Measurements from ENCODE around the gene POLR3C. TPM values are rescaled to one million over a fixed set of nuclear protein-coding genes. Genes with fewer than 3 reads are reported as not detected.

POLR3C gene
- total and polyA plus RNA-seq, 2 of the 4 experiments (the other 2 are of a cell fraction), result 47.0 to 94.1 TPM

DNA sequence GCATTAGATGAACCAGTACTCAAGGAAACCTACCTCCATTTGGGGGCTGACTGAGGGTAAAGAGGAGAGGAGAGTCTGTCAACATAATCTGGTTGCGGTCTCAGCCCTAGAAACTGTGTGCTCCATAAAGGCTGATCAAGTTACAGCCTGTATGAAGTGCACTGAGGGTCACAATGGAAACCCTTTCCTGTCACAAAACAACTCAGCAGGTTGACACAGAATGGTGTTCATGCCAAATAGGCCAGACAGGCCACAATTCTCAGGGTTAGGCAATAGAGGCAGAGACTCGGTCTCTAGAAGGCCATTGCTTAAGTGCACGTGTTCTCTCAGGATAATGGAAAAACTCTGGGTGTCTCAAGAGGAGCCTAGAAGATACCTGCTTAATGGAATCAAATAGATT lies 65.7 kb downstream of the POLR3C start:
- WGBS, 2 experiments (ENCODE audit: extremely low coverage in 2 of 2, insufficient read length in 1 of 2), result no CpG with 5 or more reads among the region's 3 CpGs
- H3K14ac ChIP-seq (replicated peaks; ENCODE audit: low read depth, low read length), result no peak overlapping the region
- no peak overlapping the region for H2AK5ac ChIP-seq (ENCODE audit: low read depth, low read length)
- no peak overlapping the region for H2BK20ac ChIP-seq (ENCODE audit: low read depth, low read length)
- intact Hi-C loops (cut with micrococcal nuclease), result loop anchor here (10.0 kb wide), 1 partner anchor 65 kb away; the partner anchor contains the start of gene LIX1L
- H3K9me1 ChIP-seq (ENCODE audit: insufficient read depth, low read length), result peaks cover 18% of the 10 kb centered on the region
- H2AK9ac ChIP-seq (replicated peaks; ENCODE audit: low read depth, low read length, poor library complexity), result no peak overlapping the region
- H3K27me3 ChIP-seq (ENCODE audit: control insufficient read depth, insufficient read depth, low read length), result no peaks in the 10 kb centered on the region; the same call in 1 of the 2 replicates
- H3K27ac ChIP-seq (ENCODE audit: insufficient read depth, low read length), result no peak overlapping the region
- ChIA-PET CTCF (no interaction called here), POLR2A (ENCODE audit: unreplicated experiment) (no interaction called here)
- H2BK5ac ChIP-seq (ENCODE audit: low read depth, low read length, poor library complexity, severe bottlenecking), result no peak overlapping the region
- no peak overlapping the region for H4K91ac ChIP-seq (ENCODE audit: insufficient read depth, low read depth, low read length)
- no peak overlapping the region for H3K56ac ChIP-seq (ENCODE audit: extremely low read depth, insufficient read depth, low read length)
- no peak overlapping the region for H3K9ac ChIP-seq (ENCODE audit: low read depth, low read length)
- H2BK15ac ChIP-seq (ENCODE audit: low read depth, low read length), result no peak overlapping the region
- no peaks in the 10 kb centered on the region for H4K20me1 ChIP-seq (ENCODE audit: insufficient read depth, low read length)
- no peak overlapping the region for H3K23ac ChIP-seq (ENCODE audit: low read depth, low read length)
- no peak overlapping the region for H2BK120ac ChIP-seq (ENCODE audit: low read depth, low read length)
- H3K4me3 ChIP-seq (ENCODE audit: insufficient read depth, low read depth, low read length), result no peak overlapping the region
- dilution Hi-C loops (cut with HindIII; ENCODE audit: low sequenced_read_pairs, unreplicated experiment), result no loop called here
- H2AFZ ChIP-seq (replicated peaks; ENCODE audit: low read length, poor library complexity), result no peak overlapping the region
- H4K5ac ChIP-seq (ENCODE audit: low read depth, low read length), result no peak overlapping the region
- peaks cover 0 to 4% of the 10 kb centered on the region in 2 experiments; a peak in 1 of 4 replicates for H3K79me1 ChIP-seq (ENCODE audit: low read depth in 1 of 2, low read length in 2 of 2)
- TF ChIP-seq, protein P1, sequence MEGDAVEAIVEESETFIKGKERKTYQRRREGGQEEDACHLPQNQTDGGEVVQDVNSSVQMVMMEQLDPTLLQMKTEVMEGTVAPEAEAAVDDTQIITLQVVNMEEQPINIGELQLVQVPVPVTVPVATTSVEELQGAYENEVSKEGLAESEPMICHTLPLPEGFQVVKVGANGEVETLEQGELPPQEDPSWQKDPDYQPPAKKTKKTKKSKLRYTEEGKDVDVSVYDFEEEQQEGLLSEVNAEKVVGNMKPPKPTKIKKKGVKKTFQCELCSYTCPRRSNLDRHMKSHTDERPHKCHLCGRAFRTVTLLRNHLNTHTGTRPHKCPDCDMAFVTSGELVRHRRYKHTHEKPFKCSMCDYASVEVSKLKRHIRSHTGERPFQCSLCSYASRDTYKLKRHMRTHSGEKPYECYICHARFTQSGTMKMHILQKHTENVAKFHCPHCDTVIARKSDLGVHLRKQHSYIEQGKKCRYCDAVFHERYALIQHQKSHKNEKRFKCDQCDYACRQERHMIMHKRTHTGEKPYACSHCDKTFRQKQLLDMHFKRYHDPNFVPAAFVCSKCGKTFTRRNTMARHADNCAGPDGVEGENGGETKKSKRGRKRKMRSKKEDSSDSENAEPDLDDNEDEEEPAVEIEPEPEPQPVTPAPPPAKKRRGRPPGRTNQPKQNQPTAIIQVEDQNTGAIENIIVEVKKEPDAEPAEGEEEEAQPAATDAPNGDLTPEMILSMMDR (conservative IDR thresholded peaks at IDR 0.05; ENCODE audit: low read depth, low read length), result no peak
- TF ChIP-seq CHD1 (IDR thresholded peaks at IDR 0.05; ENCODE audit: low read depth, low read length), result no peak
- no peak for TF ChIP-seq RAD21 (IDR thresholded peaks at IDR 0.05; ENCODE audit: low read length)
- TF ChIP-seq MXI1 (IDR thresholded peaks at IDR 0.05; ENCODE audit: borderline replicate concordance, low read depth, low read length), result no peak
- H4K8ac ChIP-seq (ENCODE audit: low read depth in 2 of 2, low read length in 2 of 2), result no peak overlapping the region
- DNase-seq, result no peak
- no peak overlapping the region for H3K18ac ChIP-seq (ENCODE audit: low read depth, low read length)
- no peak overlapping the region for H3K4ac ChIP-seq (ENCODE audit: low read depth, low read length)
- no peaks in the 10 kb centered on the region for H3K36me3 ChIP-seq (ENCODE audit: control insufficient read depth, insufficient read depth, low read length)
- no peak overlapping the region for H3K4me2 ChIP-seq (ENCODE audit: low read depth, low read length)
- ATAC-seq (ENCODE audit: low read depth), result no peak
- H3K4me1 ChIP-seq (ENCODE audit: control insufficient read depth, insufficient read depth, low read length), result peaks cover 15% of the 10 kb centered on the region
- BruUV-seq (replicated peaks), result no TSS peak
- in situ Hi-C loops (cut with MboI; ENCODE audit: low sequenced_read_pairs), result no loop called here
- H3K9me3 ChIP-seq (ENCODE audit: control insufficient read depth, insufficient read depth, low read length), result no peaks in the 10 kb centered on the region
